ENCODE measurements around the gene EXOC3.

Gene EXOC3

DNA sequence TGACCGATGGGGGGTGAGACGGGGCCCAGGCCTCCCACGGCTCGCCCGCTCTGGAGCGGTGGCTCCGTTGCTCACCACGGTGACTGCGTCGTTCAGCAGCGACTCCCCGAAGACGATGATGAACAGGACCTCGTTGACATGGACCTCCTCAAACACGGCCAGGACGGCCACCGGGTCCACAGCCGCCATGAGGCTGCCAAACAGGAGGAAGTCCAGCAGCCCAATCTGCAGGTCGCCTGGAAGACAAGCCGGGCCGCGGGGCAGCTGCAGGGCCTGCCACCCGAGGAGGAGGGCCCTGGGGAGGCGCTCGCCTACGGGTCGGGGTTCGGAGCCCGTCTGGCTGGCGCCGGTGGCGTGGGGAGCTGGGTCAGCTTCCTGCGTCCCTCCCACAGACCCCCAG lies 45.3 kb downstream of the EXOC3 start:
- Histone ChIP-seq H3K36me3 (ENCODE audit: control insufficient read depth, insufficient read depth, low read length, severe bottlenecking) (no peaks in the 10 kb centered on the region), H3K4me1 (ENCODE audit: control insufficient read depth, insufficient read depth, low read length) (no peaks in the 10 kb centered on the region), H3K9ac (ENCODE audit: low read length) (no peak overlapping the region), H3K27me3 (replicated peaks; ENCODE audit: control insufficient read depth, insufficient read depth, low read length) (peaks cover 25% of the 10 kb centered on the region), H3K9me3 (ENCODE audit: control insufficient read depth, low read length) (no peaks in the 10 kb centered on the region), H3K4me3 (ENCODE audit: low read length) (no peak overlapping the region)
- DNase-seq (ENCODE audit: low read depth) = no peak

DNA sequence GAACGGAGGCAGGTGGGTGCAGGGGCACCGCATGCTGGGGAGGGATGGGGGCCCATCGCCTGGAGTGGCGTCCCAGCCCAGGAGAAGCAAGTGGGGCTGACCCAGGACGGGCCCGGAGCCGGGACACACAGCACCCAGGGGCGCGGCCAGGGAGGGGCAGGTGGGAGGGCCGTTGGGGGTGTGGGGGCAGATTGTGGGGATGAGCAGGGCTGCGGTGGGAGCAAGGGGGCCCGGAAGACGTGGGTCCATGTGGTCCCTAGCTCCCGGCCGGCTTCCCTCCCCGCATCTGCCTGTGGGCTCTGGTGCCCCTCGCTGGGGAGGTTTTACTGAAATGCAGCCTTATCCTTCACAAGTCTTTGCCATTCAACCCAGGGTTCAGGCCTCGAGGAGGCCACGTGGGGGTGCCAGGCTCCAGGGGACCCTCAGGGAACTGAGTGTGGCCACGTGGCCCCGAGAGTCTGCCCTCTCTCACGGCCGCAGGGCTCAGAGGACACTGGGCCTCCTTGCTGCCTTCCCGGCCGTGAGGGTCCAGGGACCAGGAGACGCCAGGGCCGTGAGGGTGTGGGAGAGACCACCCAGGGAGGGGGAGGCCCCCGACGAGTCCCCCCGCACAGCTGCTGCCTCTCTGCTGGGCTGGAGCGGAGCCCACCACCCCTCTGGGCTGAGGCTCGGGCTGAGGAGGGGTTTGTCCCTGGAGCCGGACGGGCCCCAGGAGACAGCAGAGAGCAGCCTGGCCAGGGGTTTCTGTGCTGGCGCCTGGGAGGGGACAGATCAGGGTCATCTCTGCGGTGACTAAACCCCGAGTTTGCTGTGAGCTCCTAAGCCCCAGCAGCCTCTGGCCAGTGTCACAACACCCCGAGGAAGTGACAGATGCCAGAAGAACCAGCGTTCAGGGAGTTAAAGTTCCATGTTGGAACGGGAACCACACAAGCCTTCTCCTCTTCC lies 46.0 kb downstream of the EXOC3 start:
- DNase-seq (ENCODE audit: low read depth) = no peak
- Histone ChIP-seq H3K4me3 (ENCODE audit: low read length) (no peak overlapping the region), H3K4me1 (ENCODE audit: control insufficient read depth, insufficient read depth, low read length) (no peaks in the 10 kb centered on the region), H3K36me3 (ENCODE audit: control insufficient read depth, insufficient read depth, low read length, severe bottlenecking) (no peaks in the 10 kb centered on the region), H3K27me3 (replicated peaks; ENCODE audit: control insufficient read depth, insufficient read depth, low read length) (peaks cover 33% of the 10 kb centered on the region), H3K9ac (ENCODE audit: low read length) (no peak overlapping the region), H3K9me3 (ENCODE audit: control insufficient read depth, low read length) (no peaks in the 10 kb centered on the region)

DNA sequence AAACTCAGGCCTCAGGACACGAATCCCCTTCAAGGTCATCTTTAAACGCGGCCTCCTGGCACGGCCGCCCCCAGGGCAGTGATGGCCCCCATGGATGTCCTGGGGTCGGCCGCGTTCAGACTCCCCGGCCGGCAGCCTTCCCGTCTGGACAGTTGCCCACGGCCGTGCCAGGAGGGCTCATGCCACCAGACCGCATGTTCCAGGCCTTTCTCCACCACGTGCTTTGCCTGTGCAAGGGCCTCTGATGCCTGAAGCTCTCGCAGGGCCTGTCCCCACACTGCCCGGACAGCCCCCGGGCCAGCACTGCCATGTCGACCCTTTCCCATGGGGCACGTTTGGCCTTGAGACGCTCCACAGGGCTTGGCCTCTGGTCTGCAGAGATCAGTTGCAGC lies 46.7 kb downstream of the EXOC3 start:
- H3K9ac ChIP-seq (ENCODE audit: low read length) = no peak overlapping the region
- no peaks in the 10 kb centered on the region for H3K9me3 ChIP-seq (ENCODE audit: control insufficient read depth, low read length)
- H3K4me1 ChIP-seq (ENCODE audit: control insufficient read depth, insufficient read depth, low read length) = no peaks in the 10 kb centered on the region
- H3K36me3 ChIP-seq (ENCODE audit: control insufficient read depth, insufficient read depth, low read length, severe bottlenecking) = no peaks in the 10 kb centered on the region
- peaks cover 33% of the 10 kb centered on the region for H3K27me3 ChIP-seq (replicated peaks; ENCODE audit: control insufficient read depth, insufficient read depth, low read length)
- DNase-seq (ENCODE audit: low read depth) = no peak
- H3K4me3 ChIP-seq (ENCODE audit: low read length) = no peak overlapping the region

GRCh38 chr5:490116-491106 lies 47.4 kb downstream of the EXOC3 start:
- Histone ChIP-seq H3K36me3 (ENCODE audit: control insufficient read depth, insufficient read depth, low read length, severe bottlenecking) (no peaks in the 10 kb centered on the region), H3K4me1 (ENCODE audit: control insufficient read depth, insufficient read depth, low read length) (no peaks in the 10 kb centered on the region)
- no peak for DNase-seq (ENCODE audit: low read depth)

GRCh38 chr5:491119-491855 lies 48.3 kb downstream of the EXOC3 start:
- H3K9me3 ChIP-seq (ENCODE audit: control insufficient read depth, low read length) = no peaks in the 10 kb centered on the region
- H3K27me3 ChIP-seq (replicated peaks; ENCODE audit: control insufficient read depth, insufficient read depth, low read length) = peaks cover 28% of the 10 kb centered on the region
- H3K4me1 ChIP-seq (ENCODE audit: control insufficient read depth, insufficient read depth, low read length) = no peaks in the 10 kb centered on the region
- DNase-seq (ENCODE audit: low read depth) = no peak
- no peak overlapping the region for H3K9ac ChIP-seq (ENCODE audit: low read length)
- no peak overlapping the region for H3K4me3 ChIP-seq (ENCODE audit: low read length)
- no peaks in the 10 kb centered on the region for H3K36me3 ChIP-seq (ENCODE audit: control insufficient read depth, insufficient read depth, low read length, severe bottlenecking)

More at GRCh38 chr5:490116-491106, 47.4 kb downstream of the EXOC3 start:
- no peak overlapping the region for H3K9ac ChIP-seq (ENCODE audit: low read length)
- H3K27me3 ChIP-seq (replicated peaks; ENCODE audit: control insufficient read depth, insufficient read depth, low read length) = peaks cover 28% of the 10 kb centered on the region
- no peak overlapping the region for H3K4me3 ChIP-seq (ENCODE audit: low read length)
- H3K9me3 ChIP-seq (ENCODE audit: control insufficient read depth, low read length) = no peaks in the 10 kb centered on the region

- no peaks in the 10 kb centered on the region for H3K9me3 ChIP-seq (ENCODE audit: control insufficient read depth, low read length)
- DNase-seq (ENCODE audit: low read depth) = no peak
- H3K36me3 ChIP-seq (ENCODE audit: control insufficient read depth, insufficient read depth, low read length, severe bottlenecking) = no peaks in the 10 kb centered on the region
- peaks cover 25% of the 10 kb centered on the region for H3K27me3 ChIP-seq (replicated peaks; ENCODE audit: control insufficient read depth, insufficient read depth, low read length)
- no peak overlapping the region for H3K9ac ChIP-seq (ENCODE audit: low read length)
- H3K4me3 ChIP-seq (ENCODE audit: low read length) = no peak overlapping the region
- no peaks in the 10 kb centered on the region for H3K4me1 ChIP-seq (ENCODE audit: control insufficient read depth, insufficient read depth, low read length)
Measured at GRCh38 chr5:491856-492155, 48.8 kb downstream of the EXOC3 start.

GRCh38 chr5:492314-492893 lies 49.4 kb downstream of the EXOC3 start:
- no peak for DNase-seq (ENCODE audit: low read depth)
- H3K36me3 ChIP-seq (ENCODE audit: control insufficient read depth, insufficient read depth, low read length, severe bottlenecking) = no peaks in the 10 kb centered on the region
- H3K27me3 ChIP-seq (replicated peaks; ENCODE audit: control insufficient read depth, insufficient read depth, low read length) = peaks cover 30% of the 10 kb centered on the region
- no peak overlapping the region for H3K4me3 ChIP-seq (ENCODE audit: low read length)
- H3K9me3 ChIP-seq (ENCODE audit: control insufficient read depth, low read length) = no peaks in the 10 kb centered on the region
- no peaks in the 10 kb centered on the region for H3K4me1 ChIP-seq (ENCODE audit: control insufficient read depth, insufficient read depth, low read length)
- H3K9ac ChIP-seq (ENCODE audit: low read length) = no peak overlapping the region

GRCh38 chr5:493119-493701 lies 50.2 kb downstream of the EXOC3 start:
- no peaks in the 10 kb centered on the region for H3K36me3 ChIP-seq (ENCODE audit: control insufficient read depth, insufficient read depth, low read length, severe bottlenecking)
- no peaks in the 10 kb centered on the region for H3K9me3 ChIP-seq (ENCODE audit: control insufficient read depth, low read length)
- no peaks in the 10 kb centered on the region for H3K4me1 ChIP-seq (ENCODE audit: control insufficient read depth, insufficient read depth, low read length)
- DNase-seq (ENCODE audit: low read depth) = peak; percentile 13
- H3K27me3 ChIP-seq (replicated peaks; ENCODE audit: control insufficient read depth, insufficient read depth, low read length) = peaks cover 36% of the 10 kb centered on the region
- H3K9ac ChIP-seq (ENCODE audit: low read length) = no peak overlapping the region
- H3K4me3 ChIP-seq (ENCODE audit: low read length) = no peak overlapping the region

GRCh38 chr5:493758-494157 lies 50.8 kb downstream of the EXOC3 start:
- peaks cover 40% of the 10 kb centered on the region for H3K27me3 ChIP-seq (replicated peaks; ENCODE audit: control insufficient read depth, insufficient read depth, low read length)
- no peak overlapping the region for H3K9ac ChIP-seq (ENCODE audit: low read length)
- no peak for DNase-seq (ENCODE audit: low read depth)

GRCh38 chr5:494667-495255 lies 51.8 kb downstream of the EXOC3 start:
- no peak for DNase-seq (ENCODE audit: low read depth)
- no peaks in the 10 kb centered on the region for H3K36me3 ChIP-seq (ENCODE audit: control insufficient read depth, insufficient read depth, low read length, severe bottlenecking)
- H3K9ac ChIP-seq (ENCODE audit: low read length) = no peak overlapping the region
- H3K4me3 ChIP-seq (ENCODE audit: low read length) = no peak overlapping the region
- H3K27me3 ChIP-seq (replicated peaks; ENCODE audit: control insufficient read depth, insufficient read depth, low read length) = peaks cover 50% of the 10 kb centered on the region
- no peaks in the 10 kb centered on the region for H3K4me1 ChIP-seq (ENCODE audit: control insufficient read depth, insufficient read depth, low read length)
- H3K9me3 ChIP-seq (ENCODE audit: control insufficient read depth, low read length) = no peaks in the 10 kb centered on the region

More at GRCh38 chr5:493758-494157, 50.8 kb downstream of the EXOC3 start:
- Histone ChIP-seq H3K9me3 (ENCODE audit: control insufficient read depth, low read length) (no peaks in the 10 kb centered on the region), H3K4me3 (ENCODE audit: low read length) (no peak overlapping the region), H3K36me3 (ENCODE audit: control insufficient read depth, insufficient read depth, low read length, severe bottlenecking) (no peaks in the 10 kb centered on the region), H3K4me1 (ENCODE audit: control insufficient read depth, insufficient read depth, low read length) (no peaks in the 10 kb centered on the region)
